GM18868 (cell line): ENCODE measurements around the gene MEIS2.

Source experiments
- ATAC-seq: cut with Tn5 transposase; IDR thresholded peaks from one replicate; pipeline ENCODE4 v1.9.1; 2021; ENCODE audit warnings: mild to moderate bottlenecking, moderate library complexity; ENCODE audit not compliant: unreplicated experiment

The MEIS2 gene

DNA sequence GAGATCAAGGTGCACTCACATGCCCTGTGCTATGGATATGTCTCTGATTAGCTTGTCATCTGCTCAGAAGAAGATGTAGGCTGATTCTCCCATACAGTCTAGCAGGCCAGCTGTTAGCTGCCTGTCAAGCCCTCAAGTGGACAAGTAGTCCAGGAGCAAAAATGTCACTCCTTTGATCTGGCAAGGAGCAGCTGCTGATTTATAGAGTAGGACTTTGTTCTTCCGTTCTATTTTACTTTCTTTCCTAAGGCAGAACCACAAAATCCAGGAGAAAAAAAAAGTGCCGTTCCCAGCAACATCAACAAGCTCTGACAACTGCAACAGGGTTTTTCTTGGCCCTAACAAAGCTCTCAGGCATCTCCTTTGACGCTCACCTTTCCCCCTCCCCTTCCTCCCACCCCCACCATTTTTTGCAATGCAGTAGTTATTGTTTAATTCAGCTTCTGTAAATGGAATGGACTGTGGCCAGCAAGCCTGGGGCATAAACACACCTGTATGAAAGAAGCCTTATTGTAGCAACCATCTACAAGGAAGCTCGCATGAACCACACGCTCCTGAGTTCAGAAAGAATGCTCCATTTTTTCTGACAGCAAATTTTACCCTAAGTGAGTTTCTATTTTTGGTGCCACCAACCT is 196.3 kb downstream of the MEIS2 start:
- no peak for ATAC-seq

DNA sequence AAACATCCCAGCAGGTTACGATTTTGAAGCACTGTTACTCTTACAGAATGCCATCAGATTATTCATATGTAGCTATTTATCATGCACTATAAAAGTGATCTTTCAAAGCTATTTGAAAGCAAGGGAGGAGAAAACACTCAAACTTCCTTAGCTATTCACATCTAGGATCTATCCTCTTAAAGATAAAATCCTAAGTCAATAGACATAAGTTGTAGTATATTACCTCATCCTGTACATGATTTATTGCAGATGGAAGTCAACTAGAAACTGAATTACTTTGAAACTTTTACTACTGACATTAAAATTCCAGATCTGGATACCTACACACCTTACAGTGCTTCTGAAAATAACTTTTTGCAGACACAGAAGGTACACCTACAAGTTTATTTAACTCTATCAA is 197.2 kb downstream of the MEIS2 start:
- no peak for ATAC-seq

DNA sequence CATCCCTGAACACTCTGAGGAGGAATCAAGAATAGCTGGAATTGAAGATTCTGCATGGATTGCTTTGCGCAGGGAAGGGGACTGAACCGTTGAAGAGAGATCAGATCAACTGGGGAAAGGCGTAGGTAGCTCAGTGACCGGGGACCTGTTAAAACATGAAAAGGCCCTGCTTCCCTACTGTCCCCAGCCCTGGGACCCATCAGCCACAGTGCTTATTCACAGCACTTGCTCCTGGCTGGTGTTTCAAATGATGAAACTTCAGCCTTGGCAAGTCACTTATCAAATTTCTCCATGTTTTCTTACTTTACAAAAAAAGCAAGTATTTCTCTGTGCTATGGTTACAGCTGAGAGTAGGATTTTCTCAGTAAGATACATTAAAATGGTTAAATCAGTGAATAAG is 199.3 kb downstream of the MEIS2 start:
- ATAC-seq = no peak

DNA sequence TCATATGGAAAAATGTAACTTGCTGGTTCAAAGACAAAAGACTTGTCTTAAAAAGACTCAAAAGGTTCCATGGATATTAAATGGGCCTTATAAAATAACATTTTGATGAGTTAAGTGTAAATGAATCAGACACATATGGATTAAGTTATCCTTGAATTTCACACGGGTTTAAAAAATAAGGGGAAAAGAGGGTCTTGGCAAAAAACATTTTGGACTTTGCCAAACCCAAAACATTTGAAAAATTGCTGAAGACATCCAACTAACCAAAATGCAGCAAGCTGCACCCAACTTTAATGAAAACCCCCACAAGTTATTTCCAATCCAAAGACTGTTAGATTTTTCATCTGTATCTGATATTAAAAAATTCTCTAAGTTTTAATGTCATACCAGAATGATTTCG is 200.7 kb downstream of the MEIS2 start:
- ATAC-seq = no peak

DNA sequence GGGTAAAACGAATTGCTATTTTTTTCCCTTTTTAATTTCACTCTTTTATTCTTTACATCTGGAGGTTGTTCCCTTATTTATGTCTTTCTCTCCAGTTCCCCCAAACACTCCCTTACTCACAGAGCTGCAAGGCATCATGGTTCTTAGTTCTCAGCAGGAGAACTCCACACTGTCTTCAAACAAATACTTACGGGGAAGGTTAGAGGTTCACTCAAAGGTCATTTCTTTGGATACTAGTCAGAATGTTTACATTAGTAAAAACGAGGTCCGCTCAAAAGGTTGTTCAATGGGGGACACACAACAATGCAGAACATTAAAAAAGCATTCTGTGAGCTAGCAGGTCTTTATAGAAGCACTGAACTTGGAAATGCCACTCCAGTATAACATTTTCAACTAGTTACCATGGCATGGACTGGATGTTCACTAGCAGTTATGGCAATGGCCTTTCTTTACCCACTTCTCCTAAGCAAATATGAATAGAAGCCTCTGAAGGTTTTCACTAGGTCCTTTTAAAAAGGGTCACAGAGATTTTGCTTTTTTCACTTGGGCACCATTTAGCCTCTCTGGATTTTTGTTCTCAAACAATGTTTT is 201.7 kb downstream of the MEIS2 start:
- no peak for ATAC-seq

DNA sequence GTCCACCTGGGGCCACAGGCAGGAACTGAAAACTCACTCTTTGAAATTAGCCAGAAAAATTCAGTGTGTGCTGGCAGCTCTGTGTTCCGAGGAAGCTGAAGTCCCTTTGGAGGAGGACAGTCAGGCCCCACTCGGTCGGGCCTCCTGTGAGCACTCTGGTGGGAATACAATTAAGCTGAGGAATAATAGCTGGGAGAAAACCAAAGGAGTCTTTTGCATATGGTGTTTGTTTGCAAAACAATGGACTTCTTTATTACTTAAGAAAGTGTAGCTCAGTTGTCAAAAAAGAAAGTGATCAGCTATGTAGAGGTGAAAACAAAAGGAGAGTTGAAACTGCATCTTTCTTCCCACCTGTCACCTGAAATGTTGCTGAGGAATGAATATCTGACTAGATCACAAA is 202.5 kb downstream of the MEIS2 start:
- ATAC-seq = no peak

DNA sequence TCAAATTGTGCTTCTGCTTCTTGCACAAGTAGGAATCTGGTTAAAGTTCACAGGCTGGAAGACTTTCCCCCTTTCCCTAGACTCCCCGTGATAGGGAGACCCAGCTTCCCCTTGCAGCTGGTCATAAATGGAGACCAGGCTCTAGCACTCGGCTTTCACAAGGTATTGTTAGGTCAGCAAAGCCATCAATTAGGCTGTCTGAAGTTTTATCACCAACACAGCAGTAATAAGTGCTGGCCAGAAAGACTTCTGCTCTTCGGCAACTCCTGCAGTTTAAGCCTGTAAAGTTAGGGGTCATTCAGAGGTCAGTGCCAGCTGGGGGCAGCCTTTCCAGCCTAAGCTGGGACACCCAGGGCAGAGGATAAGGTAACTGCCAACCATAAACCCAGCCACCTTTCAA is 203.4 kb downstream of the MEIS2 start:
- ATAC-seq = no peak

DNA sequence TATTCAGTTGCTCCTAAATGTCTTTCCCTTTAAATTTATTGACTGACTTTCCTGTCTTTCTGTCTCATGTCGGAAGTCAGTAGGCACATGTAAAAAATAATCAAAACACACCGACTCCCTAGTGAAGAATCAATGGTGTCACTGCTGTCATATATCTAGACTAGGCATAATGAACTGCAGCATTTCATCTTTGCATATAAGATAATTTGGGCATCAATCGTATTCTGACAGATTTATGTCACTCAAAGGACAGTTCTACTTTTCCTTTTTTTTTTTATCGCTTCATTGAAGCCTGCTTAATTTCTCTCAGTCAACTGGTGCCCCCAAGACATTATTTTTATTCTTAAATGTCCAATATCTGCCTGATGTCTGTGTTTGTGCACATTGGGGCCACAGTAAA is 206.3 kb downstream of the MEIS2 start:
- no peak for ATAC-seq

DNA sequence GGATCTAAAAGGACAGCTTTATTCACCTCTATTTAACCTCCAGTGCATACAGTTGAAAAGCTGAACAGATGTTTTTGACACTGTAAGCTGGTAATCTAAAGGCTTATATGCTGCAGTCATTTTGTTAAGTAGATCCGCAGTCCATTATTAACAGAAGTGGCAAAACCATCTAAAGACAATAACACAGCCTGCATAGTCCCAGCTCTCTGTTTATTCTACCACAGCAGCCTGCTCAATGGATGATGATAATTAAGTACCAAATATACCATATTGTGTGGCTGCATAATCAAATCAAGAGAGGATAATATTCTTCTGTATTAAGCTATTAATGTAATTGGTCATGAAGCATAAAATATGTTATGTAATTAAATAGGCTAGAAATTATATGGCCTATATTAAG is 207.1 kb downstream of the MEIS2 start:
- no peak for ATAC-seq

DNA sequence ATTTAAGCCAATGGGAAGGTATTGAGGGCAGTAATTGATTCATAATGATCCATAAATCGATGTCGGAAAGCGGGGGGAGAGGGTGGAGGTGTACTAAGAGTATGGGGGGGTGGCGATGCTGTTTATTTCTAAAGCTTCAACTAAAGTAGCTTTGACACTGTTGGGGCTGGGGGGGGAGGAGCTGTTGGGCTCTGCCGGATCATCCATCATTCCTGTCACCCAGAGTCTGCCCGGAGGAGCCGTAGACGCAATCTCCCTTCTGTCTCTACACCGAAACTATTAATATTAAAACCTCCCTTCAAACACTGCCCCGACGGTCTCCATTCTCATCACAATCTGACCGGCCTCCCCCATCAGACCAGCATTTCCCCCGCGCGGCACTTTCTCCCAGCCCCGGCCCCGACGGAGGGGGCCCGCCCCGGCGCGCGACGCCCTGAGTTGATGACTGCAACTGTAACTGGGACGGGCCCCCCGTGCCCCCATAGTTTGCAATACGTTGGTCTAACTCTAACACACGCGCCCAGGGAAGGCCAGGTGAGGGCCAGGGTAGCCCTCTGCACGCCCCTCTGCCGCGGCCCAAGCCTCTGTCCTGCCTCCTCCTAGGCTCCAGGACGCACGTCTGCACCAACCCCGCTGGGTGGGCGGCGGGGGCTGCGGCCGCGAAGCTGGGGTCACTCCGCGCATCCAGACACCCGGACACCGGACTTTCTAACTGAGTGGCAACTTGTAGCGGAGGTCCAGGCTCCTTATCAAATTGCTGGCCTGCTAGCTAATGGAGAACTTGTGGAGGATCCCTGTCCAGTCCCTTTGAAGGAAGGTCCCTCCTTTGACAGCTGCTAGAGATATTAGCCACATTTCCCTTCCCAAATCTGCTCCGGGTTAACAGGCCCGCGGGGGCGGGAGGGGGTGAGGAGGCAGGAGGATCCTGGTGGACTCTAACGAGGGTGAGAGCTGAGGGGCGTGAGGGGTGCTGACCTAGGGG is 212.0 kb downstream of the MEIS2 start:
- ATAC-seq = no peak

DNA sequence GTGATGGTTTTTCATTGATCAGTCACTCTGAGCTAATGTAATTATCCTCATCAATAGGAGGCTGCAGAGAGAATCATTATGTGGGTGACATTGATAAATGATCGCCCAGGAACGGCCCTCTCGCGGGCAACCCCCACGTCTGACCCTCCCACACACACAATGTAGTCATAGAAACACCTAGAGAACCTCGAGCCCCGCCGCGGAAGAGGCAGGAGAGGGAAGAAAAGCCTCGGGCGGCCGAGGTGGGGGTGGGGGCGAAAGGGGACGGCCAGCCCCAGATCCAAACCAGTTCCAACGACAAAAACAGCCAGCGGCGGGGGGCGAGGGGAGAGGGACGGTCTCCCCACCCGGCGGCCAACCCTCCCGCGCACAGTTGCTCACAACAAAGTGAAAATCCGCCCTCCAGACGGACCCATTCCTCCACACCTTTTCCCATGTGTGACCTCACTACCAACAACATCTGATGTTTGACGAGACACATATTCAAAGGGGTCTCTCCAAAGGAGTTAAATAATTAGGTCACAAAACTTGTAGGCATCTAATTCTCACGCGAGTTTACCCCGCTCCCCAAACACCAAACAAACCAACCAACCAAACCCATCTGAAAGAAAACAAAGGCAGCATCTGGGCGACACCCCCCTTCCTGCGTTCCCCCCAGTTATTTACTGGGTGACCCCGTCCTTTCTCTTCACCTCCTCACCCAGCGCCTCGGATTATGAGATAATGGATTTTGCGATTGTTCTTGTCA is 213.0 kb downstream of the MEIS2 start:
- no peak for ATAC-seq

DNA sequence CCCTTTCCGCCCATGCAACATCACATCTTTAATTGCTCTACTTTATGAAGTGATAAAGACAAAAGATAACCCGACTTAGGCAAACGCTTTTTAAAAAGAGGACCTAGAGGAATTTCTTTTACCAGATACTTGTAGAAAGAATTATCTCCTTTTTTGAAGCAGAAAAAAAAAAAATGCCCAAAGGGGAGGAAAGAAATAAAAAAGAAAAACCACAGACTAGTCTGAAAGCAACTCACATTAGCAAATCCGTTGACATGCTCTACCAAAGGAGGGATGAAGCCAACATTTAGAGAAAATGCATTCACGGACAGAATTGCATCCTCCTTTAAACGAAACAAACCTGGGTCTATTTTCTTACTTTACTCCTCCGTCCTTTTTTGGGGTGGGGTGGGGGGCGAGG is 213.6 kb downstream of the MEIS2 start:
- no peak for ATAC-seq

DNA sequence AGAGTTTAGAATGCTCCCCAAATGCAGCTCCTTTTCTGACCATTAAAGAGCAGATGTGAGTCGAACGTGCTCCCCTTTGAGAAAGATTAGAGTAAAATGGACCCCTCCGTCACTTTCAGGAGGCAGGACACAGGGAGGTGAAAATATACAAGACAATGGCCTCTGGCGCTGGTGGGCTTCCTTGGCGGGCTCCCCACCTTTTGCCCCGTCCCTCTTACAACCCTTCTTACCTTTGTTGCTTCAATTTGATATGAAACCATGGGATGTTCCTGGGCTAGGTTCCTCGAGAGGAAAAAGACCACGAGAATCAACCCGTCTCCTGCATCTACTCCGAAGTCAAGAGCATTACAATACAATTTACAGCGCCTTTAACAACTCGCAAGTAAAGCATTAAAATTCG is 214.2 kb downstream of the MEIS2 start:
- ATAC-seq = no peak

DNA sequence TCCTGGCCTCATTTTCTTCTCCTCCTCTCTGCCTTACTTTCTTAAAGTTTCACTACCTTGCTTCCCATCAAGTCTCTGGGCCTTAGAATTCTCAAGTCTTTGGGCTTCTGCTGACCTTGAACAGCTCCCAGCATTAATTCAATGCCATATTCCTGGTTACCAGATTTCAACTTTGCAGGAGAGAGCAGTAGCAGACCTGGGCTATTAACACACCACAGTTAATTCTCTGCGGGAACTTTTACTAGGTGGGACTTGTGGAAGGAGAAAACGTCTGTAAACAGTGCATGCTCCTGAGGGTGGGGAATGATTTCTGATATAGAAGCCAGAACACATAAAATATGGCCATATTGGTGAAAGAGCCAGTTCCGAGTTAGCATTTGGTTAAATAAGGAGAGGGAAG is 214.6 kb downstream of the MEIS2 start:
- ATAC-seq = no peak

DNA sequence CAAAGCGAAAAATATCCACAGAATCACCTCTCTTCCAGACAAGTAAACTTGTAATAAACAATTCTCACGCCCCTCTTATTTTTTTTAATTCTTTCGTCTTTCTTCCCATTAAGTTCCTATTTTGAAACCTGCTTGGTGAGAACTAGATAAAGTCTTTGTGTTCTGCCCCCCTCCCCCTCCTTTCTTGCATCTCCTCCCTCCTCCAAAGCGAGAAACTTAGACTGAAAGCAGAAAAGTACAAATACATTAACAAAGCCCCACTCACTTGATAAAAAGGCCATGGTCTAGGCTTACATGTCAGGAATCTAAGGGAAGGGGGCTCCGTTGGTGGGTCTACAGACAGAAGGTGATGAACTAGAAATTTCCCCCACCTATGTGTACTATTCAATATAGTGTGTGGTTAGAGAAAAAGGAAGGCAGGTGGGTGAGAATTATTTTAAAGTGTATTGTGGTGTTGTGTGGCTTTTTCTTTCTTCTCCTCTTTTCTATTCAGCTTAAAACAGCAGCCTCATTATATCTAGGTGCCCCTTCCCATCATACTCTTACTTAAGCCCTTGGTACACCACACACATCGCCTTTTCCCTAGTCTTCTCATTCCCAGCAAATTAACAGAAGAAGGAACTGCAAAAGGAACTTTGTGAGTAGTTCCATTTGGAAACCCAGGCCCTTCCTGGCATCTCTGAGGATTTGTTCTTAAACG is 215.3 kb downstream of the MEIS2 start:
- no peak for ATAC-seq

DNA sequence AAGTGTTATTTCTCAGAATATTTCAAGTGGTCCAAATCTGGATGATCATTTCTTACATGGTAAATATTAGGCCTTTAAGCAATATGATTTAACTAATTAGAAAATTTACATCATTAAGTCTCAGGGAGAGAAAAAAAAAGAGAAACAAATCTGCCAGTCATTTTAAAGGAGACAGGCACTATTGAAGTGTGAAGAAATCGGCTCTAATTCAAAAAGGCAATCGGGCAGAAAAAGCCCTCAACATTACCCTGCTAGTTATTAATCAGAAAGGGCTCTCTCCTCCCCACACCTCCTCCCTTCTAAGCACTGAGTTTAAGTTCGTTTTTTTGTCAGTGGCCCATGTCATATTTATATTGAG is 215.9 kb downstream of the MEIS2 start:
- no peak for ATAC-seq

DNA sequence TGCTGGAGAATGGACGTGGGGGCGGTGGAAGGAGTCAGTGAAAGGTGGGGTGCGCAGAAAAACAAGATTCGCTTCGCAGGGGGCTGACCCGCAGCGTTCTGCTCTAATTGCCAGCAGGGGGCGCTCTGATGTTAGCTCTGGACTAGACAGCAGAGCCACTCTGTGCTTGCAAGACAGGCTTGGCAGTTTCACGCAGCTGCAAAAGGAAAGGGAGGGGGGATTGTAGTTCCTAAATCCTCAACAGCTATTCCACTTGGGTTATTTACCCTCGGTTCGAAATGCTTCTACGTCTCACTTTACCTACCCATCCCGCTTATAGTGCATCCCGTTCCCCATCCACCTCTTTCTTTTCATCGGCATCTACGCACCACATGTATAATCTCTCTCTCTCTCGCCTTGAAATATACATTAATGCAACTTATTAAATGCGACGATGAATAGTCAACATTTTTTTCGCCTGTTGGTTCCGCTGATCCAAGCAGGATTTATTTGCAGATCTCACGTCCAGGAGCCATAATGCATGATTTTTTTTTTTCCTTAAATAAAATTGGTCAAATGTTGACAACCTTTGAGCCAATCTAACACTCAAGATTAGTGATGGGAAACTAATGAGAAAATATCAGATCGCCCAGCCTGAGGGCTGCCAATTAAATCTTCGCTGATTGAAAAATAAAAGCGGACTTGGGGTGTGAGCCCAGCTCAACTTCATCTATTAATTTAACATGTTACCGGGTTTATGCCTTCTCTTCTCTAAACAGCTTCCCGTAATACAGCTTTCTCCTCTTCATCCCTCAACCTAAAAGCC is 216.4 kb downstream of the MEIS2 start:
- ATAC-seq = peak; percentile 87

DNA sequence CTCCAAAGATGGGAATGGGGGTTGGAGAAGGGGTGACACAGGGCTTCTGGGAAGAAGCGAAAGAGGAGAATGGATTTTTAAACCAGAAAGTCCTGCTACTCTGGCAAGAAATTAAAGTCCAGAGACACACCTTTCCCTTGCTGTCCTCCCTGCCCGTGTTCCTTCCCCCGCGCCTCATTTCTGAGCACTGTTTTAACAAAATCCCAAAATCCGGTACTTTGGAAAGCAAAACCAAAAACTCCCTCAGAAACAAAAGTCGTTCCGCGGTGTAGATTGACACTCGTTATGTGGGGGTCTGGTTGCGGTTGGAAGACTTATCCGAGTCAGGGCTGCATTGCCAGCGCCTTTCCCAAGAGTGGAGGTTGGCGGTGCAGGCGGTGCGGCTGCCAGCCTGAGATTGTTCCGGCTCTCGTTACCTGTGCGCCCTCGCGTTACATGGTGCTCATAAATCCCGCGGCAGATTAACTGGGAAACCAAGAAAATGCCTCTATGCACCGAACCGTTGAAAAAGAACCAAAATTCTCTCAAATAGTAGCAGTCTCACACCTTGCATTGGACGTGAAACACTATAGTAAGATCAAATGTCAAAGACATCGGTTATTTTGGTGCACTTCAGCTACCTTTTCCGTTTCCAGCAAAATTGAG is 217.7 kb downstream of the MEIS2 start:
- no peak for ATAC-seq

DNA sequence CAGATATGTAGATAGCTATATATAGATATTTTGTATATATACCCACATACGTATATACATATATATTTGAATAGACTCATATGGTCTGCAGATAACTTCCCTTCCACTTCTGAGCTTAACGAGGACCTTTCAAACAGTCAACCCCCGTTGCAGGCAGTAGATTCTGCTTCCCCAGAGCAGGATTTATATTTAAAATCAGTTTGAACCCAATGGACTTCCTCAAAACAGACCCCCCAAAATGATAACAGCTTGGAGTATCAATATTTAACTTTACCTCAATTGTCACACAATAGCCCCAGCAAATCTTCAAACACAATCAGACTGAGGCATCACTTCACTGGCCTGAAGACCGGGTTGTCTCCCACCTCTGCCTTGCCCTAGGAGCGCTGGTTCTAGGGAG is 218.3 kb downstream of the MEIS2 start:
- no peak for ATAC-seq
